GM19239 (cell line): Measurements from ENCODE around the gene PLA2G6.
A peak's percentile ranks its signal among the peaks of the same experiment; 100 is the strongest.

Source experiments
- DNase-seq: peaks from one replicate; pipeline ENCODE4 v3.0.0; 2011; ENCODE audit warnings: low spot score; ENCODE audit not compliant: insufficient read length
- FAIRE-seq: peaks from 2 replicates; lab custom pipeline; 2011; peaks lifted over from hg19 to GRCh38; lab: Jason Lieb, UNC

The PLA2G6 gene

GRCh38 chr22:38215156-38216038 lies 33.8 kb upstream of the PLA2G6 start:
- FAIRE-seq: no peak
- no peak for DNase-seq

- FAIRE-seq (no peak), DNase-seq (no peak)
Observed at GRCh38 chr22:38214302-38215056, 32.8 kb upstream of the PLA2G6 start.

GRCh38 chr22:38213990-38214301 lies 32.3 kb upstream of the PLA2G6 start:
- DNase-seq (no peak), FAIRE-seq (no peak)

- DNase-seq (no peak), FAIRE-seq (no peak)
Observed at GRCh38 chr22:38213319-38213989, 31.8 kb upstream of the PLA2G6 start.

- FAIRE-seq (no peak), DNase-seq (no peak)
Observed at GRCh38 chr22:38212442-38212841, 30.8 kb upstream of the PLA2G6 start.

GRCh38 chr22:38211556-38211955 lies 29.9 kb upstream of the PLA2G6 start:
- DNase-seq (no peak), FAIRE-seq (no peak)

GRCh38 chr22:38208551-38208968 lies 26.9 kb upstream of the PLA2G6 start:
- FAIRE-seq (no peak), DNase-seq (no peak)

- no peak for FAIRE-seq
Observed at GRCh38 chr22:38207898-38208432, 26.3 kb upstream of the PLA2G6 start.

GRCh38 chr22:38205261-38206128 lies 23.9 kb upstream of the PLA2G6 start:
- DNase-seq (no peak), FAIRE-seq (no peak)

More at GRCh38 chr22:38207898-38208432, 26.3 kb upstream of the PLA2G6 start:
- DNase-seq: no peak

- DNase-seq (peak; percentile 65), FAIRE-seq (peak; percentile 91)
Observed at GRCh38 chr22:38204784-38205183, 23.2 kb upstream of the PLA2G6 start.

GRCh38 chr22:38203855-38204514 lies 22.4 kb upstream of the PLA2G6 start:
- DNase-seq (no peak), FAIRE-seq (peak; percentile 8)

GRCh38 chr22:38203090-38203810 lies 21.6 kb upstream of the PLA2G6 start:
- no peak for DNase-seq
- FAIRE-seq: peak; percentile 95

GRCh38 chr22:38202437-38203089 lies 20.9 kb upstream of the PLA2G6 start:
- no peak for DNase-seq

GRCh38 chr22:38201711-38202436 lies 20.2 kb upstream of the PLA2G6 start, which contains the start of gene MAFF:
Gene MAFF, plus strand, starts transcription at chr22:38201994. Its CDS starts 11,860 bp downstream, at chr22:38213854.
- FAIRE-seq: peak; percentile 95

More at GRCh38 chr22:38202437-38203089, 20.9 kb upstream of the PLA2G6 start:
- FAIRE-seq: no peak

GRCh38 chr22:38201371-38201710 lies 19.7 kb upstream of the PLA2G6 start:
- no peak for FAIRE-seq

More at GRCh38 chr22:38201711-38202436, 20.2 kb upstream of the PLA2G6 start, which contains the start of gene MAFF:
- DNase-seq: peak; percentile 84

GRCh38 chr22:38199826-38200559 lies 18.4 kb upstream of the PLA2G6 start:
- no peak for DNase-seq
- no peak for FAIRE-seq

More at GRCh38 chr22:38201371-38201710, 19.7 kb upstream of the PLA2G6 start:
- DNase-seq: no peak
